A549 (cell line): Measurements from ENCODE around the gene SRCAP.
A peak's percentile ranks its signal among the peaks of the same experiment; 100 is the strongest.

Source experiments
- CHD4 ChIP-seq: fragments of 200-600 bp; sonication (generic); IDR thresholded peaks from 2 replicates; pipeline ENCODE4 v1.6.1; 2016; ENCODE audit warnings: antibody characterized with exemption, mild to moderate bottlenecking, borderline replicate concordance
- HDAC2 ChIP-seq: fragments of 200-600 bp; sonication (generic); IDR thresholded peaks from 2 replicates; pipeline ENCODE4 v1.6.1; 2016
- HEYL ChIP-seq: fragments of 250-450 bp; sonication (Bioruptor Pico); IDR thresholded peaks from 2 replicates; pipeline ENCODE4 v1.8.0; 2021; ENCODE audit warnings: mild to moderate bottlenecking, moderate library complexity
- MAFK ChIP-seq: fragments of 450-650 bp; IDR thresholded peaks from 2 replicates; pipeline ENCODE4 v1.6.1; 2014; ENCODE audit not compliant: partially characterized antibody
- POLR2A ChIP-seq: IDR thresholded peaks from 2 replicates; pipeline ENCODE4 v1.6.1; 2012; ENCODE audit warnings: mild to moderate bottlenecking, low read length
- POLR2AphosphoS2 ChIP-seq: conservative IDR thresholded peaks from 2 replicates; pipeline ENCODE4 v1.6.1; 2012; ENCODE audit warnings: low read length, improper control_type of control experiment, inconsistent platforms
- TF ChIP-seq, protein P1 (sequence below): fragments of >200 bp; sonication (Bioruptor Twin); formaldehyde crosslinking; IDR thresholded peaks from 3 replicates; pipeline ENCODE4 v1.5.1; 2016
- TF ChIP-seq, protein P2 (sequence below): fragments of 150-350 bp; IDR thresholded peaks from 2 replicates; pipeline ENCODE4 v1.6.1; 2014; ENCODE audit warnings: low read depth, mild to moderate bottlenecking, low read length
- TF ChIP-seq, protein P3 (sequence below): fragments of 200-600 bp; sonication (generic); IDR thresholded peaks from 2 replicates; pipeline ENCODE4 v1.6.1; 2016; ENCODE audit warnings: antibody characterized with exemption, mild to moderate bottlenecking, moderate library complexity

DNA sequence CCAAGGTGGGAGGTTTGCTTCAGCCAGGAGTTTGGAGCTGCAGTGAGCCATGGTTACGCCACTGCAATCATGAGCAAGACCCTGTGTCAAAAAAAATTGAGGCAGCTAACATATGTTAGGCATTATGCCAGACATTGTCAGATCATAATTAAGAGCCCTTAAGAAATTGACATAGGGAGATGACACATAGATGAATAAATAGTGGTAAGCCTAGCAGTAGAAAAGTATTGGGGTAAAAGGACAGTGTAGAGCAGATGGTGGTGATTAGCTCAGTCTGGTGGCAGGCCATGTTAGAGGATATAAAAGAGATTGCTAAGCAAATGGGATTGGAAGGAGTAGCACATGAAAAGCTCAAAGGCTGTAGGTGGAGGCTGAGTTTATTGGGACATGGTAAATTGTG, 22.6 kb downstream of the SRCAP start:
- TF ChIP-seq, protein P1, sequence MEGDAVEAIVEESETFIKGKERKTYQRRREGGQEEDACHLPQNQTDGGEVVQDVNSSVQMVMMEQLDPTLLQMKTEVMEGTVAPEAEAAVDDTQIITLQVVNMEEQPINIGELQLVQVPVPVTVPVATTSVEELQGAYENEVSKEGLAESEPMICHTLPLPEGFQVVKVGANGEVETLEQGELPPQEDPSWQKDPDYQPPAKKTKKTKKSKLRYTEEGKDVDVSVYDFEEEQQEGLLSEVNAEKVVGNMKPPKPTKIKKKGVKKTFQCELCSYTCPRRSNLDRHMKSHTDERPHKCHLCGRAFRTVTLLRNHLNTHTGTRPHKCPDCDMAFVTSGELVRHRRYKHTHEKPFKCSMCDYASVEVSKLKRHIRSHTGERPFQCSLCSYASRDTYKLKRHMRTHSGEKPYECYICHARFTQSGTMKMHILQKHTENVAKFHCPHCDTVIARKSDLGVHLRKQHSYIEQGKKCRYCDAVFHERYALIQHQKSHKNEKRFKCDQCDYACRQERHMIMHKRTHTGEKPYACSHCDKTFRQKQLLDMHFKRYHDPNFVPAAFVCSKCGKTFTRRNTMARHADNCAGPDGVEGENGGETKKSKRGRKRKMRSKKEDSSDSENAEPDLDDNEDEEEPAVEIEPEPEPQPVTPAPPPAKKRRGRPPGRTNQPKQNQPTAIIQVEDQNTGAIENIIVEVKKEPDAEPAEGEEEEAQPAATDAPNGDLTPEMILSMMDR, result no peak
- no peak for TF ChIP-seq POLR2A
- no peak for TF ChIP-seq HEYL (CRISPR knock-in tag)
- TF ChIP-seq, protein P2, sequence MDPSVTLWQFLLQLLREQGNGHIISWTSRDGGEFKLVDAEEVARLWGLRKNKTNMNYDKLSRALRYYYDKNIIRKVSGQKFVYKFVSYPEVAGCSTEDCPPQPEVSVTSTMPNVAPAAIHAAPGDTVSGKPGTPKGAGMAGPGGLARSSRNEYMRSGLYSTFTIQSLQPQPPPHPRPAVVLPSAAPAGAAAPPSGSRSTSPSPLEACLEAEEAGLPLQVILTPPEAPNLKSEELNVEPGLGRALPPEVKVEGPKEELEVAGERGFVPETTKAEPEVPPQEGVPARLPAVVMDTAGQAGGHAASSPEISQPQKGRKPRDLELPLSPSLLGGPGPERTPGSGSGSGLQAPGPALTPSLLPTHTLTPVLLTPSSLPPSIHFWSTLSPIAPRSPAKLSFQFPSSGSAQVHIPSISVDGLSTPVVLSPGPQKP, result no peak
- no peak for TF ChIP-seq CHD4
- TF ChIP-seq MAFK, result no peak
- 0 out of 2 replicates have a peak, but pooled peaks have one; percentile 78 for TF ChIP-seq POLR2AphosphoS2
- no peak for TF ChIP-seq HDAC2
- TF ChIP-seq, protein P3, sequence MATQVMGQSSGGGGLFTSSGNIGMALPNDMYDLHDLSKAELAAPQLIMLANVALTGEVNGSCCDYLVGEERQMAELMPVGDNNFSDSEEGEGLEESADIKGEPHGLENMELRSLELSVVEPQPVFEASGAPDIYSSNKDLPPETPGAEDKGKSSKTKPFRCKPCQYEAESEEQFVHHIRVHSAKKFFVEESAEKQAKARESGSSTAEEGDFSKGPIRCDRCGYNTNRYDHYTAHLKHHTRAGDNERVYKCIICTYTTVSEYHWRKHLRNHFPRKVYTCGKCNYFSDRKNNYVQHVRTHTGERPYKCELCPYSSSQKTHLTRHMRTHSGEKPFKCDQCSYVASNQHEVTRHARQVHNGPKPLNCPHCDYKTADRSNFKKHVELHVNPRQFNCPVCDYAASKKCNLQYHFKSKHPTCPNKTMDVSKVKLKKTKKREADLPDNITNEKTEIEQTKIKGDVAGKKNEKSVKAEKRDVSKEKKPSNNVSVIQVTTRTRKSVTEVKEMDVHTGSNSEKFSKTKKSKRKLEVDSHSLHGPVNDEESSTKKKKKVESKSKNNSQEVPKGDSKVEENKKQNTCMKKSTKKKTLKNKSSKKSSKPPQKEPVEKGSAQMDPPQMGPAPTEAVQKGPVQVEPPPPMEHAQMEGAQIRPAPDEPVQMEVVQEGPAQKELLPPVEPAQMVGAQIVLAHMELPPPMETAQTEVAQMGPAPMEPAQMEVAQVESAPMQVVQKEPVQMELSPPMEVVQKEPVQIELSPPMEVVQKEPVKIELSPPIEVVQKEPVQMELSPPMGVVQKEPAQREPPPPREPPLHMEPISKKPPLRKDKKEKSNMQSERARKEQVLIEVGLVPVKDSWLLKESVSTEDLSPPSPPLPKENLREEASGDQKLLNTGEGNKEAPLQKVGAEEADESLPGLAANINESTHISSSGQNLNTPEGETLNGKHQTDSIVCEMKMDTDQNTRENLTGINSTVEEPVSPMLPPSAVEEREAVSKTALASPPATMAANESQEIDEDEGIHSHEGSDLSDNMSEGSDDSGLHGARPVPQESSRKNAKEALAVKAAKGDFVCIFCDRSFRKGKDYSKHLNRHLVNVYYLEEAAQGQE, result no peak
